Stomach (tissue), 9 donors: Measurements from ENCODE around the gene VILL. TPM values are rescaled to one million over a fixed set of nuclear protein-coding genes. Genes with fewer than 3 reads are reported as not detected.

ENCODE experiments used
- DNase-seq, 2 donors: peaks; one replicate each; pipeline versions ENCODE4 v3.0.0 to v3.0.0-alpha.2; 2013 to 2019
- H3K27ac ChIP-seq, 5 donors: fragments of 200-600 bp in 4 of 5; sonication (generic) in 4 of 5; one replicate each; pipeline ENCODE4 v1.5.1; 2013 to 2019; ENCODE audit warnings: mild to moderate bottlenecking in 1 of 5, moderate library complexity in 1 of 5
- H3K27me3 ChIP-seq, 3 donors: fragments of 200-600 bp; sonication (generic); one replicate each; pipeline ENCODE4 v1.5.1; 2017 to 2019; ENCODE audit warnings: mixed run types in 1 of 3
- H3K36me3 ChIP-seq, 4 donors: fragments of 200-600 bp; sonication (generic); 1 replicate in 3 of 4; 2 replicates in 1 of 4; pipeline ENCODE4 v1.5.1; 2016 to 2019
- H3K4me1 ChIP-seq, 4 donors: fragments of 200-600 bp; sonication (generic); one replicate each; pipeline ENCODE4 v1.5.1; 2016 to 2019
- H3K4me3 ChIP-seq, 4 donors: fragments of 200-600 bp; sonication (generic) in 3 of 4; one replicate each; pipeline ENCODE4 v1.5.1; 2016 to 2019; ENCODE audit warnings: mild to moderate bottlenecking in 1 of 4
- H3K9me3 ChIP-seq, 4 donors: fragments of 200-600 bp; sonication (generic); one replicate each; pipeline ENCODE4 v1.5.1; 2016 to 2019
- CTCF ChIP-seq, 7 experiments: fragments of 450-650 bp in 4 of 7; fragments of 200-600 bp in 3 of 7; sonication (generic) in 3 of 7; IDR thresholded peaks; one replicate each; pipeline ENCODE4 v1.5.1; 2016 to 2019; ENCODE audit warnings: antibody characterized with exemption in 7 of 7, control low read depth in 2 of 7, mild to moderate bottlenecking in 1 of 7
- EP300 ChIP-seq: sonication (generic); formaldehyde crosslinking; IDR thresholded peaks from one replicate; pipeline ENCODE4 v1.6.1; 2017; ENCODE audit warnings: antibody characterized with exemption
- POLR2A ChIP-seq, 4 donors: fragments of 450-650 bp; IDR thresholded peaks; one replicate each; pipeline ENCODE4 v1.6.1; 2016; ENCODE audit warnings: antibody characterized with exemption in 4 of 4, control low read depth in 2 of 4, mild to moderate bottlenecking in 1 of 4, moderate library complexity in 1 of 4
- POLR2AphosphoS5 ChIP-seq, 3 donors: sonication (generic); formaldehyde crosslinking; IDR thresholded peaks; one replicate each; pipeline ENCODE4 v1.6.1; 2016; ENCODE audit warnings: antibody characterized with exemption in 3 of 3
- WGBS, 5 donors: extraction: QIAGEN DNeasy Blood & Tissue Kit in 3 of 5; methylation state at CpG; one replicate each; pipeline versions ENCODE4 v1.1.5 to v1.1.7; 2013 to 2018; 5-methylcytosine and 5-hydroxymethylcytosine counted together
- intact Hi-C: fragments of 100-400 bp; cut with DNase I; formaldehyde crosslinking; loops from one replicate; pipeline ENCODE4 v1.15.1; 2023; ENCODE audit warnings: low total_unique reads
- polyA plus RNA-seq, 3 donors: library from polyadenylated mRNA; stranded (reverse); fragments of 200-250 nt; gene quantifications; one replicate each; pipeline ENCODE4 v1.2.3, GENCODE V29; 2013
- total RNA-seq, 5 donors: library from RNA; depleted of rRNA; stranded (reverse); fragments of >200 nt; gene quantifications; one replicate each; pipeline versions ENCODE4 v1.1.0 to v1.2.3, GENCODE V29; 2014 to 2016
- donor health status: healthy with polysubstance abuse.
- donor health status: Bipolar disorder and iron deficiency.
- donor health status: healthy.

Gene VILL
- total and polyA plus RNA-seq, 8 donors: 24.1 to 202 (median 84.2) TPM

- Histone ChIP-seq H3K27ac (peak overlapping the region; percentile 70 to 79 (median 78)), H3K36me3 (peaks cover 28 to 79% (median 72%) of the 10 kb centered on the region in 4 donors), H3K27me3 (no peaks in the 10 kb centered on the region), H3K9me3 (no peaks in the 10 kb centered on the region), H3K4me1 (peaks cover 31 to 62% (median 55%) of the 10 kb centered on the region in 4 donors), H3K4me3 (no peak overlapping the region)
- peak; percentile 91 to 95 for DNase-seq
- peak in 2 of 3 donors; percentile 41 to 83 for TF ChIP-seq POLR2AphosphoS5 (IDR thresholded peaks at IDR 0.05)
- TF ChIP-seq CTCF (IDR thresholded peaks at IDR 0.05): peak in 5 of 7 experiments; percentile 47 to 83 (median 60)
- no peak for TF ChIP-seq EP300
- TF ChIP-seq POLR2A (IDR thresholded peaks at IDR 0.05): no peak
- 27 to 52% (median 37%) methylated on average over 14 of the region's 14 CpGs for WGBS, 5 donors
- intact Hi-C loops: no loop called here
These were observed 14.0 kb downstream of the VILL start for GRCh38 chr3:38004415-38005075.

GRCh38 chr3:38005076-38006020, 14.8 kb downstream of the VILL start:
- Histone ChIP-seq H3K4me1 (peaks cover 31 to 61% (median 51%) of the 10 kb centered on the region in 4 donors), H3K27ac (peak overlapping the region; percentile 42 to 79 (median 72)), H3K4me3 (no peak overlapping the region), H3K36me3 (peaks cover 28 to 82% (median 76%) of the 10 kb centered on the region in 4 donors), H3K9me3 (no peaks in the 10 kb centered on the region), H3K27me3 (no peaks in the 10 kb centered on the region)
- peak; percentile 74 to 90 for DNase-seq
- WGBS, 5 donors: 33 to 58% (median 42%) methylated on average over 12 to 15 of the region's 15 CpGs
- intact Hi-C loops: no loop called here
- TF ChIP-seq CTCF (IDR thresholded peaks at IDR 0.05) (no peak), POLR2A (IDR thresholded peaks at IDR 0.05) (no peak), EP300 (no peak), POLR2AphosphoS5 (IDR thresholded peaks at IDR 0.05) (no peak)

- Histone ChIP-seq H3K27ac (peak overlapping the region in 4 of 5 donors; percentile 42 to 79 (median 75)), H3K36me3 (peaks cover 31 to 82% (median 78%) of the 10 kb centered on the region in 4 donors), H3K27me3 (no peaks in the 10 kb centered on the region), H3K9me3 (no peaks in the 10 kb centered on the region), H3K4me3 (no peak overlapping the region), H3K4me1 (peaks cover 28 to 54% (median 44%) of the 10 kb centered on the region in 4 donors)
- WGBS, 5 donors: 74 to 88% (median 81%) methylated on average over 5 of the region's 5 CpGs
- TF ChIP-seq POLR2AphosphoS5 (IDR thresholded peaks at IDR 0.05) (no peak), CTCF (IDR thresholded peaks at IDR 0.05) (no peak), POLR2A (IDR thresholded peaks at IDR 0.05) (no peak), EP300 (no peak)
- intact Hi-C loops: no loop called here
- DNase-seq: no peak
These were observed 15.4 kb downstream of the VILL start for GRCh38 chr3:38006031-38006430.

GRCh38 chr3:38006445-38006995, 15.9 kb downstream of the VILL start:
- Histone ChIP-seq H3K36me3 (peaks cover 34 to 82% (median 78%) of the 10 kb centered on the region in 4 donors), H3K9me3 (no peaks in the 10 kb centered on the region), H3K4me3 (no peak overlapping the region), H3K4me1 (peaks cover 26 to 49% (median 40%) of the 10 kb centered on the region in 4 donors), H3K27ac (peak overlapping the region in 2 of 5 donors; percentile 5 to 72), H3K27me3 (no peaks in the 10 kb centered on the region)
- DNase-seq: no peak
- TF ChIP-seq EP300 (no peak), CTCF (IDR thresholded peaks at IDR 0.05) (no peak), POLR2A (IDR thresholded peaks at IDR 0.05) (no peak), POLR2AphosphoS5 (IDR thresholded peaks at IDR 0.05) (no peak)
- intact Hi-C loops: no loop called here
- 92 to 95% (median 93%) methylated on average over 9 to 16 of the region's 16 CpGs for WGBS, 5 donors
